COLO668 (cell line): ENCODE results near the gene SLC35G6.
"Not testable (repeated sequence)": the region's sequence is repeated elsewhere in the genome, so short reads cannot be mapped to it uniquely, and the experiment has no call there.

Experiments used
- DNase-seq: peaks from one replicate; lab custom pipeline; 2025; ENCODE audit not compliant: unreplicated experiment; lab: John Stamatoyannopoulos, UW

SLC35G6 gene

GRCh38 chr17:7459961-7460545, 21.2 kb upstream of the SLC35G6 start:
- no peak for DNase-seq

GRCh38 chr17:7460850-7461660, 20.2 kb upstream of the SLC35G6 start:
- DNase-seq, result no peak

GRCh38 chr17:7462474-7463371, 18.5 kb upstream of the SLC35G6 start:
- DNase-seq, result no peak

- no peak for DNase-seq
These were observed 17.8 kb upstream of the SLC35G6 start for GRCh38 chr17:7463372-7463846.

- DNase-seq, result no peak
These were observed 17.2 kb upstream of the SLC35G6 start for GRCh38 chr17:7464081-7464480.

- DNase-seq, result no peak
These were observed 15.5 kb upstream of the SLC35G6 start for GRCh38 chr17:7465597-7466275.

GRCh38 chr17:7466318-7466638, 15.0 kb upstream of the SLC35G6 start:
- DNase-seq, result no peak

- DNase-seq, result no peak
These were observed 14.5 kb upstream of the SLC35G6 start for GRCh38 chr17:7466639-7467341.

- DNase-seq, result no peak
These were observed 13.7 kb upstream of the SLC35G6 start for GRCh38 chr17:7467498-7467897.

- DNase-seq, result no peak
These were observed 13.0 kb upstream of the SLC35G6 start for GRCh38 chr17:7468290-7468689.

- DNase-seq, result no peak
These were observed 12.3 kb upstream of the SLC35G6 start for GRCh38 chr17:7468804-7469389.

- not testable (repeated sequence) for DNase-seq
These were observed 11.4 kb upstream of the SLC35G6 start for GRCh38 chr17:7469843-7470242.

- DNase-seq, result not testable (repeated sequence)
These were observed 10.7 kb upstream of the SLC35G6 start for GRCh38 chr17:7470457-7470973.

- DNase-seq, result no peak
These were observed 9.5 kb upstream of the SLC35G6 start for GRCh38 chr17:7471729-7472128.

- not testable (repeated sequence) for DNase-seq
These were observed 6.5 kb upstream of the SLC35G6 start for GRCh38 chr17:7474767-7475166.

- no peak for DNase-seq
These were observed 5.4 kb upstream of the SLC35G6 start for GRCh38 chr17:7475764-7476422.

- no peak for DNase-seq
These were observed 4.8 kb upstream of the SLC35G6 start for GRCh38 chr17:7476494-7476893.

GRCh38 chr17:7476951-7477350, 4.3 kb upstream of the SLC35G6 start:
- DNase-seq, result no peak
